ENCODE results near the gene GOLGA6B.
"Not testable (repeated sequence)": the region's sequence is repeated elsewhere in the genome, so short reads cannot be mapped to it uniquely, and the experiment has no call there.

GOLGA6B gene, protein sequence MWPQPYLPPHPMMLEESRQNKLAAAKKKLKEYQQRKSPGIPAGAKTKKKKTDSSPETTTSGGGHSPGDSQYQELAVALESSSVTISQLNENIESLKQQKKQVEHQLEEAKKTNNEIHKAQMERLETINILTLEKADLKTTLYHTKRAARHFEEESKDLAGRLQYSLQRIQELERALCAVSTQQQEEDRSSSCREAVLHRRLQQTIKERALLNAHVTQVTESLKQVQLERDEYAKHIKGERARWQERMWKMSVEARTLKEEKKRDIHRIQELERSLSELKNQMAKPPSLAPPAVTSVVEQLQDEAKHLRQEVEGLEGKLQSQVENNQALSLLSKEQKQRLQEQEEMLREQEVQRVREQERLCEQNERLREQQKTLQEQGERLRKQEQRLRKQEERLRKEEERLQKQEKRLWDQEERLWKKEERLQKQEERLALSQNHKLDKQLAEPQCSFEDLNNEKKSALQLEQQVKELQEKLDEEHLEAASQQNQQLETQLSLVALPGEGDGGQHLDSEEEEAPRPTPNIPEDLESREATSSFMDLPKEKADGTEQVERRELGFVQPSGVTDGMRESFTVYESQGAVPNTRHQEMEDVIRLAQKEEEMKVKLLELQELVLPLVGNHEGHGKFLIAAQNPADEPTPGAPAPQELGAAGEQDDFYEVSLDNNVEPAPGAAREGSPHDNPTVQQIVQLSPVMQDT

DNA sequence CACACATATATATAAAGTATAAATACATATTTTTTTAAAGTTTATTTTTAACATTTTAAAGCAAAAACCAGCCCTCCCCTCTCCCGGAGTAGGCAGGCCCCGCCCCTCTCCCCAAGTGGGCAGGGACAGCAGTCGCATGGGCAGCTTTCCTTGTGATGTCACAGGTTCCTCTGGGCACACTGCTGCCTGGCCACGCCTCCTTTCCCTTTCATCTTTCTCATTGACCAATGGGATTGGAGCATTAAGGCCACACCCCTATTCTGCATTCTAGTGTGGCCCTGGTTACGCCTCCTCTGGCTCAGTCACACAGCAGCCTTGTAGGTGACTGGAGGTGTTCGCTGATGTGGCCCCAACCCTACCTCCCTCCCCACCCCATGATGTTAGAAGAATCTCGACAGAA, at the start of gene GOLGA6B:
Gene GOLGA6B, plus strand, starts transcription at position 301 of the 400 bp plus-strand sequence. Its CDS starts 41 bp downstream, at position 342.
- H3K4me1 ChIP-seq (ENCODE audit: control insufficient read depth, insufficient read depth, low read length); H3K36me3 ChIP-seq (ENCODE audit: control insufficient read depth, insufficient read depth, low read length, severe bottlenecking); DNase-seq (ENCODE audit: low read depth); H3K9ac ChIP-seq (ENCODE audit: low read length); H3K4me3 ChIP-seq (ENCODE audit: low read length); H3K9me3 ChIP-seq (ENCODE audit: control insufficient read depth, low read length); H3K27me3 ChIP-seq (replicated peaks; ENCODE audit: control insufficient read depth, insufficient read depth, low read length): not testable (repeated sequence)

DNA sequence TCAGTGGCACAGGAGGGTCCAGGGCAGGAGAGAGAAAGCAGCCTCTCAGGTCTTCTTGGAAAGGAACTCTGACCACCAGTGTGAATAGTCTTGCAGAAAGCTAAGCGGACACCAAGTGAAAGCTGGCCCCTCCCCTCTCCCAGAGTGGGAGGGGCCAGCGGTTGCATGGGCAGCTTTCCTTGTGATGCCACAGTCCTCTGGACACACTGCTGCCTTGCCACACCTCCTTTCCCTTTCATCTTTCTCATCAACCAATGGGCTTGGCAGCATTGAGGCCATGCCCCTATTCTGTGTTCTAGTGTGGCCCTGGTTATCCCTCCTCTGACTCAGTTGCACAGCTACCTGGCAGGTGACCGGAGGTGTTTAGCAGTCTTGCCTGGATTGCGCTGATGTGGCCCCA, 49.7 kb upstream of the GOLGA6B start:
- no peaks in the 10 kb centered on the region for H3K27me3 ChIP-seq (replicated peaks; ENCODE audit: control insufficient read depth, insufficient read depth, low read length)
- no peak for DNase-seq (ENCODE audit: low read depth)
- no peaks in the 10 kb centered on the region for H3K9me3 ChIP-seq (ENCODE audit: control insufficient read depth, low read length)
- no peak overlapping the region for H3K4me3 ChIP-seq (ENCODE audit: low read length)
- H3K36me3 ChIP-seq (ENCODE audit: control insufficient read depth, insufficient read depth, low read length, severe bottlenecking) = peaks cover 3% of the 10 kb centered on the region
- no peak overlapping the region for H3K9ac ChIP-seq (ENCODE audit: low read length)
- peaks cover 10% of the 10 kb centered on the region for H3K4me1 ChIP-seq (ENCODE audit: control insufficient read depth, insufficient read depth, low read length)

DNA sequence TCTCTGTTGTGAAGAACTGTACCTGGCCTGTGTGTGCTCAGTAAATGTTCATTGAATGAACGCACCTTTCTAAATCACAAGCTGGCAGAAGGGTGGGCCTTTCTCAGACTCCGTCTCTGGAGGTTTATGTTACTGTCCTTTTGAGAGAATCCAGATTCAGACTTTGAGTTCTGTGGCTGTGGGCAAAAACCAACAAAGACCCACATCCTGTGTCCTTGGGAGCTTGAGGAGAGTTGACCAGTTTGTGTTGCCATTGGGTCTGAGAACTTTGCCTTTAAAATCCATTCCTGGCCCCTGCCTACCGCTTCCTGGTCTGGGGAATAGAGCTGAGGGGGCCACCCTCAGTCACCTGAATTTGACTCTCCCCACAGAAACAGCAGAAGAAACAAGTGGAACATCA, 46.4 kb upstream of the GOLGA6B start:
- H3K9ac ChIP-seq (ENCODE audit: low read length); DNase-seq (ENCODE audit: low read depth); H3K9me3 ChIP-seq (ENCODE audit: control insufficient read depth, low read length); H3K4me3 ChIP-seq (ENCODE audit: low read length); H3K27me3 ChIP-seq (replicated peaks; ENCODE audit: control insufficient read depth, insufficient read depth, low read length); H3K36me3 ChIP-seq (ENCODE audit: control insufficient read depth, insufficient read depth, low read length, severe bottlenecking); H3K4me1 ChIP-seq (ENCODE audit: control insufficient read depth, insufficient read depth, low read length): not testable (repeated sequence)

DNA sequence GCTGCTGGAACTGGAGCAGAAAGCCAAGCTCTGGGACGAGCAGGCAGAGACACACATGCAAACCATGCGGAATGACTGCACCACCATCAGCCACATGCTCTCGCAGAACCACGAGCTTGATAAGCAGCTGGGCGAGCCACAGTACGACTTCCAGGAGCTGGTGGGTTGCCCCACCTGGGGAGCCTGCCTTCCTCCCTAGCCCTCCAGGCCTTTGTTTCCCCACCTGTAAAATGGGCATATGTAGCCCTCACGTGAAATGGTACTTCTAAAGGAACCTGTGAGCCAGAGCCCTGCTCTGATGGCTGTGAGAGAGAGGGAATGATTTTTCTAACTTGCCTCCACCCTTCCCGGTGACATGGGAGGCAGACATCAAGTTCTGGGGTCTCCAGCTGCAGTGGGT, 44.6 kb upstream of the GOLGA6B start:
- H3K36me3 ChIP-seq (ENCODE audit: control insufficient read depth, insufficient read depth, low read length, severe bottlenecking) = peaks cover 3% of the 10 kb centered on the region
- H3K4me1 ChIP-seq (ENCODE audit: control insufficient read depth, insufficient read depth, low read length) = no peaks in the 10 kb centered on the region
- H3K27me3 ChIP-seq (replicated peaks; ENCODE audit: control insufficient read depth, insufficient read depth, low read length) = no peaks in the 10 kb centered on the region
- no peak overlapping the region for H3K4me3 ChIP-seq (ENCODE audit: low read length)
- no peaks in the 10 kb centered on the region for H3K9me3 ChIP-seq (ENCODE audit: control insufficient read depth, low read length)
- no peak for DNase-seq (ENCODE audit: low read depth)
- no peak overlapping the region for H3K9ac ChIP-seq (ENCODE audit: low read length)

DNA sequence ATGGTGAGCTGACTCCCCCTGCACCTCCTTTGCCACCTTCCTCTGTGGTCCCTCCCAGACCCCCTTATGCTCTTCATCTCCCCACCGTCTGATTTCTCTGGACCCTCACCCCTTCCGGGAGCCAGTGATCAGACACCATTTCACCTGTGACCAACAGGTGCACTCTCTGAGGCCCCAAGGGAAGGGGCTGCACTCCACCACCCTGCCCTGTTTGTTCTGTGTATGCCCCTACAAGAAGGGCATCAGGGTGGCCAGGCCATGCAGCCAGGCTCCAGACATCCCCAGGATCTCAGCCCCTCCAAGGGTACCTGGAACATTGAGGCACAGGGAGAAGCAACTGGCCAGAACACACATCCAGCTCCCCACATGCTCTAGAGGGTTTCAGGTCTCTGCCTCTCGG, 42.2 kb upstream of the GOLGA6B start:
- H3K9me3 ChIP-seq (ENCODE audit: control insufficient read depth, low read length); H3K27me3 ChIP-seq (replicated peaks; ENCODE audit: control insufficient read depth, insufficient read depth, low read length); H3K4me3 ChIP-seq (ENCODE audit: low read length); H3K4me1 ChIP-seq (ENCODE audit: control insufficient read depth, insufficient read depth, low read length); H3K9ac ChIP-seq (ENCODE audit: low read length); H3K36me3 ChIP-seq (ENCODE audit: control insufficient read depth, insufficient read depth, low read length, severe bottlenecking); DNase-seq (ENCODE audit: low read depth): not testable (repeated sequence)

DNA sequence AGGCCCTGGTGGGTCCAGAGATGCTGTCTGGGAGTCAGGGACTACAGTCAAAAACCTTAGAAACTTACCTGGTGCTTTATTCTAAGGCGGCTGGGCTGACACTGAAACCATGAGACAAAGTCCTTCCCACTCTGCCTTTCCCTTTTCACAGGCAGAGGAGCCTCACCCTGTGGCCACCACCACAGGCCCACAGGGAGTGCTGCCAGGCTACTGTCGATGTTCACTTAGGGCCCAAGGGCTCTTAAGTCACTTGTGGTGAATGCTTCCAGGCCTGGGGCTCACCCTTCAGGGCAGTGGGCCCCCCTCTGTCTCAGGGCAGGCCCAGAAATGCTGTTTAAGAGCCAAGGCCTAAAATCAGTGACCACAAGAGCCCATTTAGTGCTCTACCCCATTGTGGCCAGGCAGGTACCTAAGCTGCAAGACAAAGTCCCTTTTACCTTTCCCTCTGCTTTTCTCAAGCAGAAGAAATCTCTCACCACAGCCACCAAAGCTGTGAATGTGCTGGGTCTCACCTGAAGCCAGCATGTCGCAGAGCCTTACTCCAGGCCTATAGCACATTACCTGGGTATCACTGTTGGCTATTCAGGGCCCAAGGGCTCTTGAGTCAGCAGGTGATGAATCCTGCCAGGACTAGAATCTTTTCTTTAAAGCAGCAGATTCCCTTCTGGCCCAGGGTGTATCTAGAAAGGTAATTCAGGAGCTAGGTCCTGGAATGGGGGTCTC, 39.5 kb upstream of the GOLGA6B start:
- Histone ChIP-seq H3K9me3 (ENCODE audit: control insufficient read depth, low read length) (no peaks in the 10 kb centered on the region), H3K9ac (ENCODE audit: low read length) (no peak overlapping the region), H3K27me3 (replicated peaks; ENCODE audit: control insufficient read depth, insufficient read depth, low read length) (no peaks in the 10 kb centered on the region), H3K4me3 (ENCODE audit: low read length) (no peak overlapping the region), H3K36me3 (ENCODE audit: control insufficient read depth, insufficient read depth, low read length, severe bottlenecking) (no peaks in the 10 kb centered on the region), H3K4me1 (ENCODE audit: control insufficient read depth, insufficient read depth, low read length) (no peaks in the 10 kb centered on the region)
- no peak for DNase-seq (ENCODE audit: low read depth)

DNA sequence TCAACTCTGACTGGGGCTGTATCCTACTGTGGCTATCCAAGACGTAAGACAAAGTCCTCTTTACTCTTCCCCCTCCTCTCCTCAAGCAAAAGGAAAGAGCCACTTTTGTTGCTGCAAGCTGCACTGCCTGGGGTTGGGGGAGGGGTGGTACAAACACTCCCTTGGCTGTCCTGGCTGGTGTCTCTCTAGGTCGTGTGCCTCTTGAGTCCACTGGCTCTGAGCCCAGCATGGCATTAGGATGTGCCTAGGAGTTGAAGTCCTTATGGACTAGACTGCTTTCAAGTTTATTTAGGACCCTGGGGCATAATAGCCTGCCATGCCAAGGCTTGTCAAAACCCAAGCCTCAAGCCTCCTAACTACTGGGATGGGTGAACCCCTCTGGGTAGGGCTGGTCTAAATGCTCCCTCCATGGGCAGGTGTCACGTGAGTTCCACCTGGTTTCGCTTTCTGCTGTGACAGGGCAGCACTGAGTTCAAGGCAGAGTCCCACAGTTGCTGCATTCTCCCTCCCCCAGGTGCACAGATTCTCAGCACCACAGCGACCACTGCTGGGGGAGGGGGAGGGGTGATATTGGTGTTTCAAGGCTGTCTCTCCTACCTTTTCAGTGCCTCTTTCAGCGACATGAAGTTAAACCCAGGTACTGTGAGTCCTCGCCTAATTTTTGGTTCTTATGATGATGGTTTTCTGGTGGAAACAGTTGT, 38.8 kb upstream of the GOLGA6B start:
- H3K9me3 ChIP-seq (ENCODE audit: control insufficient read depth, low read length); H3K9ac ChIP-seq (ENCODE audit: low read length); DNase-seq (ENCODE audit: low read depth); H3K36me3 ChIP-seq (ENCODE audit: control insufficient read depth, insufficient read depth, low read length, severe bottlenecking); H3K4me1 ChIP-seq (ENCODE audit: control insufficient read depth, insufficient read depth, low read length); H3K27me3 ChIP-seq (replicated peaks; ENCODE audit: control insufficient read depth, insufficient read depth, low read length); H3K4me3 ChIP-seq (ENCODE audit: low read length): not testable (repeated sequence)

DNA sequence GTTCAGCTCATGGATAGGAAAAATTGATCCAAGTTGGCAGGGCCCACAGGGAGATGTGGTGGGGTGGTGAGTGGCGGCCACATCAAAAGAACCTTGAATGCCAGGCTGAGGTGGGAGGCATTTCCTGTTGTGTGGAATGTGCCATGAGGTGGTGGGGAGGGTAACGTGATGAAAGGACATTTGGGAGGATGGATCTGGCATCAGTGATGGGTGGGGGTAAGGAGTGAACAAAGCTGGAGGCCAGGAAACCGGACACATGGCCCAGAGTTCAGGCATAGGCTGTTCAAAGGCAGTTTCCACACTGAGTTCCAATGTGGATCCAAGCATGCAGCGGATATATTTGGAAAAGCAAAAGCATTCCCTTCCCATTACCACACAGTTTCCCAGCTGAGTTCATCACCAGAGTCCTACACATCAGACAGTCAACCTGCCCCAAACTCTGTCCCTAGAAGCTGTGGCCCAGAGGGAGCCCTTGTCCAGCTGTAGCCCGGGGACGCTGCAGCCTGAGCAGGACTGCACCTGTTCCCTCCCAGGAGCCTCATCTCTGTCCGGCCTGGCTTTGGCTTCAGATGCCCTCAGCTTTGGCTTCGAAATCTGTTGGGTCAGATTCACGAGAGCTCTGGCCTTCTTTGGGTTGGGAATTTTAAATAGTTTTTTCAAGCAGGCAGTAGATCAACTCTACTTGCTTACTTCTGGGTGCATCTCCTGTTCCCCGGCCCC, 37.8 kb upstream of the GOLGA6B start:
- no peak for DNase-seq (ENCODE audit: low read depth)
- H3K4me1 ChIP-seq (ENCODE audit: control insufficient read depth, insufficient read depth, low read length) = no peaks in the 10 kb centered on the region
- H3K27me3 ChIP-seq (replicated peaks; ENCODE audit: control insufficient read depth, insufficient read depth, low read length) = no peaks in the 10 kb centered on the region
- H3K4me3 ChIP-seq (ENCODE audit: low read length) = no peak overlapping the region
- no peak overlapping the region for H3K9ac ChIP-seq (ENCODE audit: low read length)
- H3K36me3 ChIP-seq (ENCODE audit: control insufficient read depth, insufficient read depth, low read length, severe bottlenecking) = no peaks in the 10 kb centered on the region
- no peaks in the 10 kb centered on the region for H3K9me3 ChIP-seq (ENCODE audit: control insufficient read depth, low read length)

DNA sequence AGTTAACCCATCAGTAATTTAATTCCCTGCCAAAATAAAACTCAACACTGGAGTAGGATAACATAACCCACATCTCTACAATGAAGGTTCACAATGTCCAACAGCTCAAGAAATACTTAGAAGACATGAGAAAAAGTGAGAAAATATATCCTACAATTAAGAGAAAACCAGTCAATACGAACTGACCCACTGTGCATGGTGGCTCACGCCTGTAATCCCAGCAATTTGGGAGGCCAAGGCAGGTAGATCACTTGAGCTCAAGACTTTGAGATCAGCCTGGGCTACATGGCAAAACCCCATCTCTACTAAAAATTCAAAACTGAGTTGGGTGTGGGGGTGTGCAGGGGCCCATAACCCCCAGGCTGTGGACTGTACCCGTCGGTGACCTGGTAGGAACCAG, 30.6 kb upstream of the GOLGA6B start:
- not testable (repeated sequence) for H3K9me3 ChIP-seq (ENCODE audit: control insufficient read depth, low read length); H3K36me3 ChIP-seq (ENCODE audit: control insufficient read depth, insufficient read depth, low read length, severe bottlenecking); H3K9ac ChIP-seq (ENCODE audit: low read length); H3K4me1 ChIP-seq (ENCODE audit: control insufficient read depth, insufficient read depth, low read length); DNase-seq (ENCODE audit: low read depth); H3K4me3 ChIP-seq (ENCODE audit: low read length); H3K27me3 ChIP-seq (replicated peaks; ENCODE audit: control insufficient read depth, insufficient read depth, low read length)

DNA sequence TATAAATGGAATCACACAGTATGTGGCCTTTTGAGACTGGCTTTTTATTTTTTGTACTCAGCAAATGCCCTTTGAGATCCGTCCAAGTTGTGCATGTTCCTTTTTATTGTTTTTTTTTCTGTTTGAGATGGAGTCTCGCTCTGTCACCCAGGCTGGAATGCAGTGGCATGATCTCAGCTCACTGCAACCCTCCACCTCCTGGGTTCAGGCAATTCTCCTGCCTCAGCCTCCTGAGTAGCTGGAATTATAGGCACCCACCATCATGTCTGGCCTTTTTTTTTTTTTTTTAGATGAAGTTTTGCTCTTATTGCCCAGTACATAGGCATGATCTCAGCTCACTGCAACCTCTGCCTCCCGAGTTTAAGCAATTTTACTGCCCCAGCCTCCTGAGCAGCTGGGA, 28.3 kb upstream of the GOLGA6B start:
- H3K27me3 ChIP-seq (replicated peaks; ENCODE audit: control insufficient read depth, insufficient read depth, low read length); H3K9me3 ChIP-seq (ENCODE audit: control insufficient read depth, low read length); H3K9ac ChIP-seq (ENCODE audit: low read length); H3K4me3 ChIP-seq (ENCODE audit: low read length); H3K4me1 ChIP-seq (ENCODE audit: control insufficient read depth, insufficient read depth, low read length); H3K36me3 ChIP-seq (ENCODE audit: control insufficient read depth, insufficient read depth, low read length, severe bottlenecking): not testable (repeated sequence)
- DNase-seq (ENCODE audit: low read depth) = peak; percentile 1

Measured in adipocyte (in vitro differentiated cells).